Stomach (tissue), 4 donors: ENCODE results near the gene SETX.

Experiments used
- POLR2A ChIP-seq, 4 donors: fragments of 450-650 bp; IDR thresholded peaks; one replicate each; pipeline ENCODE4 v1.6.1; 2016; ENCODE audit warnings: antibody characterized with exemption in 4 of 4, control low read depth in 2 of 4, mild to moderate bottlenecking in 1 of 4, moderate library complexity in 1 of 4
- POLR2AphosphoS5 ChIP-seq, 3 donors: sonication (generic); formaldehyde crosslinking; IDR thresholded peaks; one replicate each; pipeline ENCODE4 v1.6.1; 2016; ENCODE audit warnings: antibody characterized with exemption in 3 of 3
- TF ChIP-seq, protein P1 (sequence below), 7 experiments: fragments of 450-650 bp in 4 of 7; fragments of 200-600 bp in 3 of 7; sonication (generic) in 3 of 7; IDR thresholded peaks; one replicate each; pipeline ENCODE4 v1.5.1; 2016 to 2019; ENCODE audit warnings: antibody characterized with exemption in 7 of 7, control low read depth in 2 of 7, mild to moderate bottlenecking in 1 of 7

DNA sequence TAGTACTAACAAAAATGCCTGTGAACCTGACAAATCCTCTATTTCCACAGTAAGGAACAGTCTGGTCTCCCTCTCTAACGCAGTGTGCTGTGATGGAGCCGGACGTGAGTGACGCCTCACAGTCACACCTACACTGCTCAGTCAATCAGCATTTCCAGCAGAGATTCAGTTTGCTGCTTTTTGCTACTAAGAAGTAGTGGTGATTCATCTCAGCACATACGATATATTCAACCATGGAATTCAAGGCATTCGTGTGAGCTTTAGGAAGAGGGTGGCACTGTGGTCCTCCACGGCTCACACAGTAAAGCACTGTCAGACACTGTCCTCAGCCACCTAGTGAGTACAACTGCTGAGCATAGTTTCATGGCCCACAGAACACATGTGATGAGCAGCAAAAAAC is 70.9 kb downstream of the SETX start:
- TF ChIP-seq, protein P1, sequence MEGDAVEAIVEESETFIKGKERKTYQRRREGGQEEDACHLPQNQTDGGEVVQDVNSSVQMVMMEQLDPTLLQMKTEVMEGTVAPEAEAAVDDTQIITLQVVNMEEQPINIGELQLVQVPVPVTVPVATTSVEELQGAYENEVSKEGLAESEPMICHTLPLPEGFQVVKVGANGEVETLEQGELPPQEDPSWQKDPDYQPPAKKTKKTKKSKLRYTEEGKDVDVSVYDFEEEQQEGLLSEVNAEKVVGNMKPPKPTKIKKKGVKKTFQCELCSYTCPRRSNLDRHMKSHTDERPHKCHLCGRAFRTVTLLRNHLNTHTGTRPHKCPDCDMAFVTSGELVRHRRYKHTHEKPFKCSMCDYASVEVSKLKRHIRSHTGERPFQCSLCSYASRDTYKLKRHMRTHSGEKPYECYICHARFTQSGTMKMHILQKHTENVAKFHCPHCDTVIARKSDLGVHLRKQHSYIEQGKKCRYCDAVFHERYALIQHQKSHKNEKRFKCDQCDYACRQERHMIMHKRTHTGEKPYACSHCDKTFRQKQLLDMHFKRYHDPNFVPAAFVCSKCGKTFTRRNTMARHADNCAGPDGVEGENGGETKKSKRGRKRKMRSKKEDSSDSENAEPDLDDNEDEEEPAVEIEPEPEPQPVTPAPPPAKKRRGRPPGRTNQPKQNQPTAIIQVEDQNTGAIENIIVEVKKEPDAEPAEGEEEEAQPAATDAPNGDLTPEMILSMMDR (IDR thresholded peaks at IDR 0.05), result no peak
- TF ChIP-seq POLR2A (IDR thresholded peaks at IDR 0.05) (no peak), POLR2AphosphoS5 (IDR thresholded peaks at IDR 0.05) (no peak)
